GM19099 (cell line): ENCODE measurements around the gene CTNS.

Source experiments
- POLR2A ChIP-seq: IDR thresholded peaks from 3 replicates; pipeline ENCODE4 v1.6.1; 2011; ENCODE audit warnings: low read depth; ENCODE audit not compliant: insufficient read length; ENCODE audit errors: extremely low read depth

CTNS gene

GRCh38 chr17:3681565-3681964 lies 45.0 kb downstream of the CTNS start:
- TF ChIP-seq POLR2A: no peak

DNA sequence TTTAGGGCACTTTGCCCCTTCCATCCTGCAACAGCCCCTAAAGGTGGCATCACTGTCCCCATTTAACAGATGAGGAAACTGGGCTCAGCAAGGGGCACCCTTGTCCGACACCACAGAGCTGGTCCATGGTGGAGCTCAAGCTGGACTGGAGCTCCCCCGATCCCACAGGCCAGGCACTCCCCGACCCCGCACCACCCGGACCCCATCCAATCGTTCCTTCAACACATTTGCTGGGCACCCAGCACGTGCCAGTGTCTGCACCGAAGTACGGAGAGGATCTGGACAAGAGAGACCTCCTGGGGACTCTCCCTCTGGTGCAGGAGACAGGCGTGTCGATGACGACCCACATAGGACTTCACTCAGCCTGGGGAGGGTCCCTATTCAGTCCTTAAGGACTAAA lies 45.5 kb downstream of the CTNS start:
- TF ChIP-seq POLR2A: no peak

GRCh38 chr17:3683054-3683511 lies 46.5 kb downstream of the CTNS start:
- TF ChIP-seq POLR2A: no peak

DNA sequence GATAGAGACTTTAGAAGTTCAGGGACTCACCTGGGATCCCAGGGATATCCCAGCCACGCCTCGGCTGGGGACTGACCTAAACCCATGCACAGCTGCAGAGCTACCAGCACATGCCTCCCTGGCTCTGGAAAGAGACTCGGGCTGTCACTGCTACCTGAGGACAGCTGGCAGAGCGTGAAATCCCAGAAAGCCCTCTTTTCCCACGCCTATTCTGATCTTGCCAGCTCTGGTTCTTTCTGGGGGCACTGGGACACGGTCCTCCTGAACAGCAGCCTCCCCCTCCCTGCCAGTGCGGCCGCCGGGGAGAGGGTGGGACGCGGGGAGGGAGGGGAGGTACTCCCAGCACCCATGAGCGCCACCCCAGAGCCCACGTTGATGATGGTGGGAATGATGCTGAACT lies 48.6 kb downstream of the CTNS start:
- no peak for TF ChIP-seq POLR2A

GRCh38 chr17:3688027-3688553 lies 51.5 kb downstream of the CTNS start:
- no peak for TF ChIP-seq POLR2A

- TF ChIP-seq POLR2A: no peak
These were observed 52.3 kb downstream of the CTNS start for GRCh38 chr17:3688852-3689261.

- TF ChIP-seq POLR2A: no peak
These were observed 52.9 kb downstream of the CTNS start for GRCh38 chr17:3689262-3690093.

GRCh38 chr17:3690094-3690715 lies 53.6 kb downstream of the CTNS start:
- TF ChIP-seq POLR2A: no peak

- TF ChIP-seq POLR2A: no peak
These were observed 55.1 kb downstream of the CTNS start for GRCh38 chr17:3691617-3692067.

GRCh38 chr17:3692346-3692745 lies 55.8 kb downstream of the CTNS start:
- no peak for TF ChIP-seq POLR2A

DNA sequence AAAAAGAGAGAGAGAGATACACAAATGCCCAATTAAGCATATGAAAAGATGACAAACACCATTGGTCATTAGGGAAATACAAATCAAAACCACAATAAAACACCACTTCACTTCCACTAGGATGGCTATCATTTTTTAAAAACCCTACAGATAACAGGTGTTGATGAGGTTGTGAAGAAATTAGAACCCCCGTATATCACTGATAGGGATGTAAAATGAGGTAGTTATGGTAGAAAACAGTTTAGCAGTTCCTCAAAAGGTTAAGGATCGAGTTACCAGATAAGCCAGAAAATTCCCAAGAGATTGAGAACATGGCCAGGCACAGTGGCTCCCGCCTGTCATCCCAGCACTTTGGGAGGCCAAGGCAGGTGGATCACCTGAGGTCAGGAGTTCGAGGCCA lies 56.6 kb downstream of the CTNS start:
- no peak for TF ChIP-seq POLR2A

DNA sequence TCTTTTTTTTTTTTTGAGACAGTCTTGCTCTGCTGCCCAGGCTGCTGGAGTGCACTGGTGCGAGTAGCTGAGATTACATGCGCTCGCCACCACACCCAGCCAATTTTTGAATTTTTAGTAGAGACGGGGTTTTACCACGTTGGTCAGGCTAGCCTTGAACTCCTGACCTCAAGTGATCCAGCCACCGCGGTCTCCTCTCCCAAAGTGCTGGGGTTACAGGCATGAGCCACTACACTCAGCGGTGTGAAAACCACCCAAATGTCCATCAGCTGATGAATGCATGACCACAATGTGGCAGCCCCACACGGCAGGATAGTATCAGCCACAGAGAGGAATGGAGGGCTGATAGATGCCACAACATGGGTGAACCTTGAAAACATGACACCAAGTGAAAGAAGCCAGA lies 57.3 kb downstream of the CTNS start:
- no peak for TF ChIP-seq POLR2A

DNA sequence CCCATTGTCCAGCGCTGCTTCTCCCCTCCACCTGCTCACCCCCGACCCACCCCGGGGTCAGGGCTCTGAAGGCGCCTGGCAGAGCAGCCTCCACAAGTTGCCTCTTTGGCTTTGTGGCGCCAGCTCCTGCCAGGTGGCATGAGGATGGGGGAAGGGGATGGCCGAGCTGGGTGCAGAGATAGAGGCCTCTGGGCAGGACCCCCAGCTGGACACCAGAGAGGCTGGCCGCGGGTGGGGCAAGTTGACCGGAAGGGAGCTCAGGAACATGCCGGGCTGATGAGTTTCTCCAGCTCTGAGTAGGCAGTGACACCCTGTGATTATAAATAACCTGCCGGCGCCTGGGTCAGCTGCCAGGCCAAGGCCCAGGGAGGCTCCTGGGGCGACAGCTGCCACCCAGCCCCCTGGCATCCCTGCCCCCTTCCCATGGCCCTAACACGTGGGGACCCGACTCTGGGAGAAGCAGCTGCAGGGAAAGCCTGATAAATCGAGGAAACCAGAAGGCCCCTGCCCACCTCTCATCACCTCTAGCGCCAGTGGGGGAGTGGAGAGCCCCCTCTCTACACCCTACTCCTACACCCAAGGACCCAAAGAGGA lies 58.7 kb downstream of the CTNS start:
- TF ChIP-seq POLR2A: no peak

DNA sequence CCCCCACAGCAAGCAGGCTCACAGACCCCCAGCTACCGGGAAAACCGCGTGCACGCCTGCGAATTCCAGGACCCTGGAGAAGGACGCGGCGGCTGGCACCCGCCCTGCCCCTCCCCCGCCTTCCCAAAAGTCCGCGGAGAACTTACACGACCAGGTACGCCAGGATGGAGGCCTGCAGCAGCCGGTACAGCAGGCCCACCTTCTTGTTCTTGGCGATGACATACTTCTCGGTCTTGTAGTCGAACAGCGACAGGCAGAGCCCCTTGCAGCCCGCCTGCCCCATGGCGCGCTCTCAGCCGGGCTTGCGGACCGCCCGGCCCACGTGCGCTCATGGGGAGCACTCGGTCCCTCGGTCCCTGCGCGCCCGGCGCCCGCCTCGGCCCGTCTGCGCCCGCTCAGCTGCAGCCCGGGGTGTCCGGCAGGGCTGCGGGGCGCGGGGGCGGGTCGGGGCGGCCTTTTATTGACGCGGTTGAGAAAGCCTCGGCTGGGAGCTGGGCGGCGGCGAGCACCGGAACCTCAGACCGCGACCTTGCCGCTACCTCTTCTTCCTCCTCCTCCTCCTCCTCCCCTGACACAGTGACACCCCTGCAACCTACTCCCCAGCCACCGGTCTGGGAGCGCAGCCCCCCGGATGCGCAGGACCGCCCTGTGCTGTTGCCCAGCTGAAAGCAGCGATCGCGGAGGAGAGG lies 59.3 kb downstream of the CTNS start, which contains the start of gene P2RX5:
Gene P2RX5, minus strand, starts transcription at position 433 of the 689 bp plus-strand sequence. Its CDS starts 150 bp downstream, at position 283.
- peak; percentile 51 for TF ChIP-seq POLR2A

DNA sequence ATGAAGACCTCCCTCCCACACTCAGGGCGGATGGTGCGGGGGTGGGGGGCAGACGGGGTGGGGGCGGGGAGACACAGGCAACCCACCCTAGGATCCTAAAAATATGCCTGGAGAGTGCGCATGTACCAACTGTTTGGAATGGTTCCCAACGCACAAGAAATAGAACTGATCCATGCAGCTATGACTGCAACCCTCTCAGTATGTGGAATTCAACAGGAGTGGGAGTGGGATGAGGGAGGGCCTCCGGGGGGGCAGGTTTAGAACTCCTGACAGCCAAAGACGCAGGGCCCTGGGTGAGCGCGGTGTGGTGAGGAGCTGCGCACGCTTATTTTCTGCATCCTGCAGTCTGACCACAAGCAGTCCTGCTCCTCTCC lies 60.5 kb downstream of the CTNS start:
- no peak for TF ChIP-seq POLR2A
